ENCODE results near the gene XAGE5.
"Not testable (repeated sequence)": the region's sequence is repeated elsewhere in the genome, so short reads cannot be mapped to it uniquely, and the experiment has no call there.

- not testable (repeated sequence) for TF ChIP-seq CTCF, POLR2A (IDR thresholded peaks at IDR 0.05)
These were observed 32.5 kb downstream of the XAGE5 start for GRCh38 chrX:52843619-52844018.

Measured in heart left ventricle (tissue), 13 donors.